HepG2 (cell line): Measurements from ENCODE around the gene CAMTA2. TPM values are rescaled to one million over a fixed set of nuclear protein-coding genes. Genes with fewer than 3 reads are reported as not detected.

Experiments
- CCAR2 ChIP-seq: fragments of 200-400 bp; formaldehyde crosslinking; optimal IDR thresholded peaks from 2 replicates; pipeline ENCODE3; 2018; ENCODE audit warnings: low read depth, mild to moderate bottlenecking, low read length, moderate library complexity
- CEBPZ ChIP-seq: IDR thresholded peaks from 2 replicates; pipeline ENCODE4 v1.6.1; 2012; ENCODE audit warnings: low read length, improper control_type of control experiment
- DMAP1 ChIP-seq: IDR thresholded peaks from 2 replicates; pipeline ENCODE4 v1.6.1; 2016
- FOXA1 ChIP-seq, 2 experiments: fragments of 450-650 bp in 1 of 2; sonication (generic) in 1 of 2; formaldehyde crosslinking in 1 of 2; IDR thresholded peaks; 2 replicates each; pipeline versions ENCODE4 v1.4.0 to v1.6.1; 2016 to 2020; ENCODE audit warnings: missing genetic modification reagents in 1 of 2
- GABPB1 ChIP-seq: IDR thresholded peaks from 2 replicates; pipeline ENCODE4 v1.6.1; 2016; ENCODE audit warnings: mild to moderate bottlenecking, missing genetic modification reagents, moderate library complexity, missing compliant biosample characterization
- ISL2 ChIP-seq: sonication (generic); formaldehyde crosslinking; IDR thresholded peaks from 2 replicates; pipeline ENCODE4 v1.5.0; 2020; ENCODE audit warnings: missing genetic modification reagents
- KDM3A ChIP-seq: IDR thresholded peaks from 2 replicates; pipeline ENCODE4 v1.6.1; 2018; ENCODE audit warnings: low read depth, missing compliant biosample characterization
- MBNL3 ChIP-seq: fragments of 250-450 bp; sonication (Bioruptor Pico); conservative IDR thresholded peaks from 2 replicates; pipeline ENCODE4 v1.8.0; 2022; ENCODE audit warnings: mild to moderate bottlenecking, inconsistent platforms
- NFKBIZ ChIP-seq: IDR thresholded peaks from 2 replicates; pipeline ENCODE4 v1.6.1; 2018; ENCODE audit warnings: missing genetic modification reagents, missing compliant biosample characterization
- ONECUT2 ChIP-seq: sonication (generic); formaldehyde crosslinking; IDR thresholded peaks from 2 replicates; pipeline ENCODE4 v1.4.0; 2020; ENCODE audit warnings: missing genetic modification reagents
- REPIN1 ChIP-seq: sonication (generic); formaldehyde crosslinking; IDR thresholded peaks from 2 replicates; pipeline ENCODE4 v1.8.0; 2022; ENCODE audit warnings: missing genetic modification reagents, low read depth, mild to moderate bottlenecking, borderline replicate concordance
- TMF1 ChIP-seq: sonication (generic); formaldehyde crosslinking; IDR thresholded peaks from 2 replicates; pipeline ENCODE4 v1.8.1; 2022; ENCODE audit warnings: low read depth, missing genetic modification reagents
- U2AF2 ChIP-seq: fragments of 200-400 bp; formaldehyde crosslinking; IDR thresholded peaks from 2 replicates; pipeline ENCODE4 v1.6.1; 2017; ENCODE audit warnings: low read depth, mild to moderate bottlenecking, low read length
- ZNF138 ChIP-seq: sonication (generic); formaldehyde crosslinking; IDR thresholded peaks from 2 replicates; pipeline ENCODE4 v1.5.0; 2020; ENCODE audit warnings: mild to moderate bottlenecking, low read depth, missing genetic modification reagents
- ZNF660 ChIP-seq: sonication (generic); formaldehyde crosslinking; IDR thresholded peaks from 2 replicates; pipeline ENCODE4 v1.5.1; 2020; ENCODE audit warnings: mild to moderate bottlenecking, low read depth, missing genetic modification reagents, borderline replicate concordance
- ZNF704 ChIP-seq: sonication (generic); formaldehyde crosslinking; IDR thresholded peaks from 2 replicates; pipeline ENCODE4 v1.8.1; 2023; ENCODE audit warnings: mild to moderate bottlenecking, inconsistent platforms, moderate library complexity, missing genetic modification reagents, borderline replicate concordance
- ZNF768 ChIP-seq: sonication (generic); formaldehyde crosslinking; IDR thresholded peaks from 2 replicates; pipeline ENCODE4 v1.4.0; 2020; ENCODE audit warnings: missing genetic modification reagents
- ZSCAN31 ChIP-seq: sonication (generic); formaldehyde crosslinking; IDR thresholded peaks from 2 replicates; pipeline ENCODE4 v1.5.0; 2020; ENCODE audit warnings: low read depth, mild to moderate bottlenecking, missing genetic modification reagents
- polyA plus RNA-seq, 8 experiments: library from polyadenylated mRNA; depleted of rRNA in 3 of 8; stranded (reverse) in 7 of 8; unstranded in 1 of 8; fragments of >200 nt; fragmentation: Illumina TruSeq in 4 of 8; extraction: Trizol in 4 of 8; gene quantifications; 2 replicates each; pipeline versions ENCODE4 v1.2.1 to v1.2.3, GENCODE V29; 2011 to 2016; ENCODE audit warnings: low read depth in 4 of 8, missing spikeins in 1 of 8, mixed read lengths in 1 of 8; ENCODE audit not compliant: insufficient read depth in 1 of 8
- total RNA-seq, 5 experiments: library from RNA; depleted of rRNA; stranded (reverse); fragments of >200 nt; fragmentation: Illumina TruSeq; extraction: Trizol; gene quantifications; 2 replicates each; pipeline ENCODE4 v1.2.3, GENCODE V29; 2016; ENCODE audit warnings: low read depth in 1 of 5
- TF ChIP-seq, protein P1 (sequence below): sonication (generic); formaldehyde crosslinking; IDR thresholded peaks from 2 replicates; pipeline ENCODE4 v1.8.1; 2023; ENCODE audit warnings: mild to moderate bottlenecking, missing genetic modification reagents, borderline replicate concordance
- TF ChIP-seq, protein P2 (sequence below): sonication (generic); formaldehyde crosslinking; IDR thresholded peaks from 2 replicates; pipeline ENCODE4 v1.5.1; 2020; ENCODE audit warnings: missing genetic modification reagents, mild to moderate bottlenecking, borderline replicate concordance
- TF ChIP-seq, protein P3 (sequence below): sonication (generic); formaldehyde crosslinking; IDR thresholded peaks from 2 replicates; pipeline ENCODE4 v1.4.0; 2020; ENCODE audit warnings: missing genetic modification reagents

The CAMTA2 gene
- total and polyA plus RNA-seq, 2 of the 13 experiments (the other 11 are each of a cell fraction or from before 2014, with no cell fraction given), result 4.1 to 7.1 TPM

GRCh38 chr17:4948166-4948930, 39.1 kb downstream of the CAMTA2 start, which contains the start of gene PFN1 (continued):
- TF ChIP-seq ZNF768 (CRISPR knock-in tag) (peak; percentile 72; the same call in 1 of the 2 replicates), DMAP1 (CRISPR knock-in tag) (peak; percentile 37; the same call in 1 of the 2 replicates), CCAR2 (no peak), MBNL3 (CRISPR knock-in tag) (no peak), REPIN1 (no peak), U2AF2 (no peak), ZNF138 (CRISPR knock-in tag) (peak; percentile 36; the same call in 1 of the 2 replicates), ZNF704 (CRISPR knock-in tag) (no peak), GABPB1 (CRISPR knock-in tag) (peak; percentile 53; the same call in 1 of the 2 replicates), ZNF660 (CRISPR knock-in tag) (no peak), TMF1 (CRISPR knock-in tag) (peak; percentile 36; the same call in 1 of the 2 replicates), ISL2 (peak; percentile 16; the same call in 1 of the 2 replicates), ZSCAN31 (CRISPR knock-in tag) (0 out of 2 replicates have a peak, but pooled peaks have one; percentile 58), NFKBIZ (CRISPR knock-in tag) (no peak), ONECUT2 (CRISPR knock-in tag) (no peak), CEBPZ (no peak), KDM3A (CRISPR knock-in tag) (0 out of 2 replicates have a peak, but pooled peaks have one; percentile 0), FOXA1 (IDR thresholded peaks at IDR 0.05) (no peak), FOXA1 (CRISPR knock-in tag; IDR thresholded peaks at IDR 0.05) (peak; percentile 4; the same call in 1 of the 2 replicates)
- TF ChIP-seq, protein P1, sequence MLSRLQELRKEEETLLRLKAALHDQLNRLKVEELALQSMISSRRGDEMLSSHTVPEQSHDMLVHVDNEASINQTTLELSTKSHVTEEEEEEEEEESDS (CRISPR knock-in tag), result no peak
- TF ChIP-seq, protein P2, sequence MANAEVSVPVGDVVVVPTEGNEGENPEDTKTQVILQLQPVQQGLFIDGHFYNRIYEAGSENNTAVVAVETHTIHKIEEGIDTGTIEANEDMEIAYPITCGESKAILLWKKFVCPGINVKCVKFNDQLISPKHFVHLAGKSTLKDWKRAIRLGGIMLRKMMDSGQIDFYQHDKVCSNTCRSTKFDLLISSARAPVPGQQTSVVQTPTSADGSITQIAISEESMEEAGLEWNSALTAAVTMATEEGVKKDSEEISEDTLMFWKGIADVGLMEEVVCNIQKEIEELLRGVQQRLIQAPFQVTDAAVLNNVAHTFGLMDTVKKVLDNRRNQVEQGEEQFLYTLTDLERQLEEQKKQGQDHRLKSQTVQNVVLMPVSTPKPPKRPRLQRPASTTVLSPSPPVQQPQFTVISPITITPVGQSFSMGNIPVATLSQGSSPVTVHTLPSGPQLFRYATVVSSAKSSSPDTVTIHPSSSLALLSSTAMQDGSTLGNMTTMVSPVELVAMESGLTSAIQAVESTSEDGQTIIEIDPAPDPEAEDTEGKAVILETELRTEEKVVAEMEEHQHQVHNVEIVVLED (CRISPR knock-in tag), result peak; percentile 31; the same call in 1 of the 2 replicates
- TF ChIP-seq, protein P3, sequence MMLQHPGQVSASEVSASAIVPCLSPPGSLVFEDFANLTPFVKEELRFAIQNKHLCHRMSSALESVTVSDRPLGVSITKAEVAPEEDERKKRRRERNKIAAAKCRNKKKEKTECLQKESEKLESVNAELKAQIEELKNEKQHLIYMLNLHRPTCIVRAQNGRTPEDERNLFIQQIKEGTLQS, result peak; percentile 17; the same call in 1 of the 2 replicates
